Transverse colon (tissue), 4 donors: ENCODE data around the gene SBK2. TPM values are rescaled to one million over a fixed set of nuclear protein-coding genes. Genes with fewer than 3 reads are reported as not detected.
"Not testable (repeated sequence)": the region's sequence is repeated elsewhere in the genome, so short reads cannot be mapped to it uniquely, and the experiment has no call there.

Experiments
- DNase-seq: peaks from one replicate; pipeline ENCODE4 v3.0.0-alpha.2; 2019
- H3K27ac ChIP-seq, 4 donors: fragments of 200-600 bp; sonication (generic); 2 replicates each; pipeline ENCODE4 v1.5.1; 2016 to 2018; ENCODE audit warnings: inconsistent platforms in 4 of 4
- H3K27me3 ChIP-seq: fragments of 200-600 bp; sonication (generic); 2 replicates; pipeline ENCODE4 v1.5.1; 2017; ENCODE audit warnings: inconsistent platforms
- H3K36me3 ChIP-seq, 4 donors: fragments of 200-600 bp; sonication (generic); 2 replicates each; pipeline ENCODE4 v1.5.1; 2017 to 2019; ENCODE audit warnings: inconsistent platforms in 4 of 4
- H3K4me1 ChIP-seq, 4 donors: fragments of 200-600 bp; sonication (generic); 2 replicates each; pipeline ENCODE4 v1.5.1; 2017 to 2020; ENCODE audit warnings: inconsistent platforms in 4 of 4
- H3K4me3 ChIP-seq, 4 donors: fragments of 200-600 bp; sonication (generic); 1 replicate in 1 of 4; 2 replicates in 3 of 4; pipeline versions ENCODE4 v1.5.1 to v1.6.1; 2017 to 2019; ENCODE audit warnings: inconsistent platforms in 4 of 4
- H3K9me3 ChIP-seq, 2 donors: fragments of 200-600 bp; sonication (generic); 2 replicates each; pipeline ENCODE4 v1.5.1; 2017 to 2019; ENCODE audit warnings: inconsistent platforms in 2 of 2
- CTCF ChIP-seq, 5 experiments: fragments of 200-600 bp in 3 of 5; fragments of 450-650 bp in 2 of 5; sonication (generic) in 3 of 5; IDR thresholded peaks; 1 replicate in 2 of 5; 2 replicates in 3 of 5; pipeline ENCODE4 v1.5.1; 2016 to 2017; ENCODE audit warnings: antibody characterized with exemption in 5 of 5, inconsistent platforms in 3 of 5, mild to moderate bottlenecking in 2 of 5, moderate library complexity in 1 of 5
- EP300 ChIP-seq: sonication (generic); formaldehyde crosslinking; IDR thresholded peaks from one replicate; pipeline ENCODE4 v1.6.1; 2017; ENCODE audit warnings: antibody characterized with exemption, low read depth
- POLR2A ChIP-seq: fragments of 450-650 bp; IDR thresholded peaks from one replicate; pipeline ENCODE4 v1.6.1; 2016; ENCODE audit warnings: antibody characterized with exemption, mild to moderate bottlenecking, moderate library complexity
- POLR2AphosphoS5 ChIP-seq, 3 donors: sonication (generic); formaldehyde crosslinking; IDR thresholded peaks; one replicate each; pipeline ENCODE4 v1.6.1; 2016; ENCODE audit warnings: antibody characterized with exemption in 3 of 3
- WGBS, 2 donors: methylation state at CpG; one replicate each; pipeline ENCODE4 v1.1.5; 2018; ENCODE audit warnings: low coverage in 1 of 2; 5-methylcytosine and 5-hydroxymethylcytosine counted together
- in situ Hi-C, 4 donors: fragments of 200-750 bp; cut with MboI; loops; one replicate each; pipeline versions ENCODE4 v1.15.0 to v1.15.1; 2017; ENCODE audit warnings: low sequenced_read_pairs in 3 of 4, low pct_ligation_motif_present in 1 of 4, low pct_unique_long_range_greater_than_20kb in 1 of 4
- intact Hi-C: fragments of 100-400 bp; cut with DNase I; formaldehyde crosslinking; loops from one replicate; pipeline ENCODE4 v1.15.1; 2023; ENCODE audit warnings: low total_unique reads
- total RNA-seq, 4 donors: library from RNA; depleted of rRNA; stranded (reverse); fragments of >200 nt; gene quantifications; one replicate each; pipeline ENCODE4 v1.1.0, GENCODE V29; 2016

Gene SBK2
- total RNA-seq, 4 donors from 2014 or later = not detected

- intact Hi-C loops = no loop called here
- TF ChIP-seq CTCF (IDR thresholded peaks at IDR 0.05) (no peak), POLR2A (no peak), POLR2AphosphoS5 (IDR thresholded peaks at IDR 0.05) (no peak), EP300 (no peak)
Observed at GRCh38 chr19:55535965-55536350, 975 bp downstream of the SBK2 start.

GRCh38 chr19:55535173-55535964 lies 1.6 kb downstream of the SBK2 start:
- no peaks in the 10 kb centered on the region for H3K36me3 ChIP-seq
- intact Hi-C loops = no loop called here

More at GRCh38 chr19:55535965-55536350, 975 bp downstream of the SBK2 start:
- in situ Hi-C loops = no loop called here
- DNase-seq = no peak
- no peak overlapping the region for H3K4me3 ChIP-seq
- H3K36me3 ChIP-seq = no peaks in the 10 kb centered on the region
- no peaks in the 10 kb centered on the region for H3K27me3 ChIP-seq
- no peak overlapping the region for H3K27ac ChIP-seq
- no peaks in the 10 kb centered on the region for H3K9me3 ChIP-seq
- 88% methylated on average over 22 of the region's 22 CpGs; no CpG with 5 or more reads in 1 of the 2 donors for WGBS, 2 donors
- H3K4me1 ChIP-seq = no peaks in the 10 kb centered on the region

GRCh38 chr19:55534280-55534679 lies 2.7 kb downstream of the SBK2 start:
- intact Hi-C loops, H3K4me1 ChIP-seq, DNase-seq, H3K9me3 ChIP-seq, H3K4me3 ChIP-seq, H3K36me3 ChIP-seq, H3K27me3 ChIP-seq, in situ Hi-C loops, H3K27ac ChIP-seq: not testable (repeated sequence)
- 91% methylated on average over 7 of the region's 7 CpGs; no CpG with 5 or more reads in 1 of the 2 donors for WGBS, 2 donors

More at GRCh38 chr19:55535173-55535964, 1.6 kb downstream of the SBK2 start:
- H3K4me3 ChIP-seq = no peak overlapping the region
- in situ Hi-C loops = no loop called here
- no peak for TF ChIP-seq POLR2AphosphoS5 (IDR thresholded peaks at IDR 0.05)
- no peak for TF ChIP-seq CTCF (IDR thresholded peaks at IDR 0.05)
- no peak for TF ChIP-seq EP300
- TF ChIP-seq POLR2A = no peak
- H3K4me1 ChIP-seq = no peaks in the 10 kb centered on the region
- DNase-seq = no peak
- 40 to 79% methylated on average over 1 to 12 of the region's 12 CpGs for WGBS, 2 donors
- H3K27me3 ChIP-seq = no peaks in the 10 kb centered on the region
- H3K9me3 ChIP-seq = no peaks in the 10 kb centered on the region
- H3K27ac ChIP-seq = no peak overlapping the region

GRCh38 chr19:55530996-55531395 lies 5.9 kb downstream of the SBK2 start:
- Histone ChIP-seq H3K9me3 (no peaks in the 10 kb centered on the region), H3K27ac (no peak overlapping the region), H3K4me3 (no peak overlapping the region), H3K4me1 (peaks cover 5 to 7% (median 6%) of the 10 kb centered on the region in 4 donors), H3K27me3 (peaks cover 4% of the 10 kb centered on the region), H3K36me3 (no peaks in the 10 kb centered on the region)
- intact Hi-C loops (no loop called here), in situ Hi-C loops (no loop called here)
- WGBS, 2 donors = 93% methylated on average over 26 of the region's 26 CpGs; no CpG with 5 or more reads in 1 of the 2 donors
- no peak for DNase-seq
- TF ChIP-seq EP300 (no peak), POLR2AphosphoS5 (IDR thresholded peaks at IDR 0.05) (no peak), CTCF (IDR thresholded peaks at IDR 0.05) (no peak), POLR2A (no peak)
